ENCODE results near the gene PIEZO2.

PIEZO2 gene

DNA sequence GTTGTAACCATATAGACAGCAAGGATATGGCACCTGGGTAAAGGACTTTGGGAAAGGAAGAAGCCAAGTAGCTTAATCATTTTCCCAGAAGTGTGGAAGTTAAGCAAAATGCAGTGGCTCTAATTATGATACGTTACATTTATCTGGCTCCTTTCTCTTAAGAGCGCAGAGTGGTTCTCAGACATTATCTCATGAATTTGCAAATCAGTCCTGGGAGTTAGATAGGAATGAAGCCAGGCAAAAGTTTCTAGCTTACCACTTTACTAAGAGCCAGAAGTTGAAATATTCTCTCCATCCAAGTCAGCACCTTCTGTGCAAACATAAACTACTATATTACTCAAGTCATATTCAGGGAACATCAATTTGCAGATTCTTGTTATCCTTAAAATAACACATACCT, 10.9 kb upstream of the PIEZO2 start:
- Mint-ChIP-seq H3K36me3 (ENCODE audit: low read depth) (no peaks in the 10 kb centered on the region), H3K4me3 (no peak overlapping the region), H3K9me3 (no peaks in the 10 kb centered on the region), H3K27ac (no peak overlapping the region), H3K4me1 (ENCODE audit: low read depth) (no peaks in the 10 kb centered on the region), H3K27me3 (peaks cover 9% of the 10 kb centered on the region)

DNA sequence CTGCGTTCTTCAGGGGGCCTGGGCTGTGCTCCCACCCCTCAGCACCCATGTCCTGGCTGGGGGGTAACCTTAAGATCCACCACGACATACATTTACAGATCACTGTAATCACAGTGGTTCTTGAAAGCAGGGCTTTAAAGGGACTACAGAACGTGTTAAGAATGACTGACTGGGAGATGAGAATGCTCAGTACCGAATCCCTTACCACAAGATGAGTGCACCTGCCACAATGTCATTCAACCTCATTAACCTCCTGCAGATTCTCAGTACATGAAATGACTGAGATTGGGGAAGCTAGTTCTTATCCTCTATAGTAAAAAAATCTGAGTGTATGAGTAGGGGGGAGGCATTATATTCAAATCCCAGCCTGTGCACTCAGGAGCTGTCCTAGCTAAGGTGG, 10.5 kb upstream of the PIEZO2 start:
- Mint-ChIP-seq H3K27me3 (peaks cover 9% of the 10 kb centered on the region), H3K27ac (no peak overlapping the region), H3K9me3 (no peaks in the 10 kb centered on the region), H3K36me3 (ENCODE audit: low read depth) (no peaks in the 10 kb centered on the region), H3K4me1 (ENCODE audit: low read depth) (no peaks in the 10 kb centered on the region), H3K4me3 (no peak overlapping the region)

DNA sequence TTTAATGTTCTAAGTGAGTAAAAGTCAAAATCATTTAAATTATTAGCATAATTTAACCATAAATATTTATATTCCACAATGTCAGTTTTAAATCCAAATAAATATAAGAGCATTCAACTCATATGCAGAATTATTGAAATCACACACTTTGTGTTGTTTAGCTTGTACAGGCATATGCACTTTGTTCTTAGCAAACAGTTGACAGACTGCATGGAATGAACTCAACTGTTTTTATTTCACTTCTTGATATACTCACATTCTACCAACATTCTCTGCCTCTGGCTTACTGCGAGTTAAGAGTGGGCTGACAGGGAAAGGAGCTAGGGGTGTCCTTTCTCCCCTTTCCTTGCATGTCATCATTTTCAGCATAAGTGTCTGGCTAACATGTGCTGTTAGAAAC, 7.6 kb upstream of the PIEZO2 start:
- no peaks in the 10 kb centered on the region for H3K36me3 Mint-ChIP-seq (ENCODE audit: low read depth)

DNA sequence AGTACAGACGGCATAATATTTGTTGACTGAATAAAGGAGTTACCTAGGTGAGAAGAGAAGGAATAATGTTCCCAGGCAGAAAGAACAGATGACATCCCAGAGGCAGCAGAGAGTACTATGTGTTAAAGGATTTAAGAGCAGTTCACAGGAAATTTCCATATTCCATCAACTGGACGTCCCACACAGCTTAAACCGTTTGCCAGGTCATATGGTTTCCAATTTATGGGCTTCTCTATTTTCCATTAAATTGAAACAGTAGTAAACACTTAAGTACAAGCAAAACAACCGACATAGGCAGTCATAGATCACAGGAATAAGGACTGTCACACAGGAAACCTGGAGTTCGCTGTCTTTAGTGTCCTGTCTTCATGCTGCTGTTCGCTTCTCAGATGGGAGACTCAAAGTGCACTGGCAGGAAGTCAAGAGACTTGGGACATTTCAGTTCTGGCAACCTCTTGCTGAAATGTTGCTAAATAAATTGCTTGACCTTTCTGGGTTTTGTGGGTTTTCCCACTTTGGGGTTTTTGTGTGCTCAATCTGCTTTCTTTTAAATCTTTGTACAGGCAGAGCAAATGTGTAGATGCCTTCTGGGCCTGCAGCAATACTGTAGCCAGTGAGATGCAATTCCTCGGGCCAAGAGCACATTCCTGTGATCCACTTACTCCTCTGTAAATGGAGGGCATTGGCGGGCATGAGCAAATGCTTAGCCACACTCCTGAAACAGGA, 5.8 kb upstream of the PIEZO2 start:
- Mint-ChIP-seq H3K4me3 (no peak overlapping the region), H3K9me3 (no peaks in the 10 kb centered on the region)

More for the DNA sequence above, 7.6 kb upstream of the PIEZO2 start:
- Mint-ChIP-seq H3K27ac (no peak overlapping the region), H3K4me3 (no peak overlapping the region), H3K9me3 (no peaks in the 10 kb centered on the region), H3K27me3 (peaks cover 16% of the 10 kb centered on the region), H3K4me1 (ENCODE audit: low read depth) (no peaks in the 10 kb centered on the region)

DNA sequence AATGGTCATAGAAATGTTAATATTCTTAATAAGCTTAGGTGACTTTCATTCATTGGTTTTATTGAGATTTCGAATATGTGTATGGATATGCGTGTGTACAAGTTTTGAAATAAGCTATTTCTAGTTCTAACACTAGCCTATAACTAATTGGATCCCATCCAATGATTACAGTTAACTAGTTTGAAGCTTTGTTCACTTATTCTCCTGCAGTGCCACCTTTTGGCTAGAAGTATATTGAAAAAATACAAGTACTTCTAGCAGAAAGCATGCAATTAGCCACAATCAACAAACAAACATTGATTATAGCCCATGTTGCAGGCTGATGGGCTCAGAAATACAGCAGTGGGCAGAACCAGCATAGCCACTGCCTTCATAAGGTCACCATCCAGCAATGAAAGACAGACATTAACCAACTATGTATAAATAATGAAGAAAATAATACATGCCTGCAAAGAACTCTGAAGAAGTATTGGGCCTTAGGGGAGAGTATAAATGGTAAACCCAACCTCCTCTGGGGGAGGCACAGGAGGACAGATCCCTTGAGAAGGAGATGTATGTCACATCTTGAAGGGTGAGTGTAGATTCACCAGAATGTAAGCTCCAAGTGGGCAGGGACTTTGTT, 5.1 kb upstream of the PIEZO2 start:
- Mint-ChIP-seq H3K27me3 (peaks cover 29% of the 10 kb centered on the region), H3K4me3 (no peak overlapping the region), H3K9me3 (no peaks in the 10 kb centered on the region), H3K36me3 (ENCODE audit: low read depth) (no peaks in the 10 kb centered on the region), H3K27ac (no peak overlapping the region), H3K4me1 (ENCODE audit: low read depth) (no peaks in the 10 kb centered on the region)

More for the DNA sequence above, 5.8 kb upstream of the PIEZO2 start:
- Mint-ChIP-seq H3K27ac (no peak overlapping the region), H3K4me1 (ENCODE audit: low read depth) (no peaks in the 10 kb centered on the region), H3K27me3 (peaks cover 24% of the 10 kb centered on the region), H3K36me3 (ENCODE audit: low read depth) (no peaks in the 10 kb centered on the region)

DNA sequence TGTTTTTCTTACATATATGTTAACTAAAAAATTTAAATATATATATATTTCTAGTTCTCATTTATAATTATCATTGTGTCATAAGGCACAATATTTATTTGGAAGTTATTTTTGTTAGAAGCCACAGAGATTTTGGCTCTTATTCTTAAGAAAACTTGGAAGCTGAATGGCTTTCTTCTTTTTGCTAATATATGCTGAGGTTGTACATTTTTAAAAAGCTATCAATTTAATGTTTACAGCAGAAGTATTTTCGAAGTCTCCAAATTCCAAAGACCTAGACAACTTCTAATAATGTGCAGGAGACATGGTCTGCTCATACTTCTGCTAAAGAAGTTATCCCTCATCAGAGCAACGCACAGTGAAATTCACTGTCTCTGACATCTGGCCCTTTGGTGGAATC, 3.7 kb upstream of the PIEZO2 start:
- Mint-ChIP-seq H3K4me1 (ENCODE audit: low read depth) (no peaks in the 10 kb centered on the region), H3K27me3 (peaks cover 32% of the 10 kb centered on the region), H3K4me3 (no peak overlapping the region), H3K9me3 (no peaks in the 10 kb centered on the region), H3K36me3 (ENCODE audit: low read depth) (no peaks in the 10 kb centered on the region), H3K27ac (no peak overlapping the region)

DNA sequence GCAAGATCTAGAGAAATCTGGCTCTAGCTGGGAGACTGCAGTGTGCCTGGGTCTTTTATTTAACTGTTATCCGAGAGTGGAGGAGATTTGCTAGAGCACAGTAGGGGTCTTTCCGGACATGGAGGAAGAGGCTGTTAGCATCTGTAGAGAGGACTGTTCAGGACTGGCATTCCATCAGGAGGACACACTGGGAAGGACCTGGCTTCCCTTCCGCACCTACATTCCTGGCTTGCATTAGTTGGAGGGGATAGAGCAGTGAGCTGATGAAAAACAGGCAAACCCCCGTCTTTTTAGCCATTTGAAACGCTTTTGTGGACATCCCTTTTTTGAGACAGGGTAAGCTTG, 874 bp upstream of the PIEZO2 start:
- Mint-ChIP-seq H3K27me3 (peaks cover 52% of the 10 kb centered on the region), H3K36me3 (ENCODE audit: low read depth) (no peaks in the 10 kb centered on the region), H3K9me3 (no peaks in the 10 kb centered on the region), H3K27ac (no peak overlapping the region), H3K4me3 (no peak overlapping the region), H3K4me1 (ENCODE audit: low read depth) (no peaks in the 10 kb centered on the region)

DNA sequence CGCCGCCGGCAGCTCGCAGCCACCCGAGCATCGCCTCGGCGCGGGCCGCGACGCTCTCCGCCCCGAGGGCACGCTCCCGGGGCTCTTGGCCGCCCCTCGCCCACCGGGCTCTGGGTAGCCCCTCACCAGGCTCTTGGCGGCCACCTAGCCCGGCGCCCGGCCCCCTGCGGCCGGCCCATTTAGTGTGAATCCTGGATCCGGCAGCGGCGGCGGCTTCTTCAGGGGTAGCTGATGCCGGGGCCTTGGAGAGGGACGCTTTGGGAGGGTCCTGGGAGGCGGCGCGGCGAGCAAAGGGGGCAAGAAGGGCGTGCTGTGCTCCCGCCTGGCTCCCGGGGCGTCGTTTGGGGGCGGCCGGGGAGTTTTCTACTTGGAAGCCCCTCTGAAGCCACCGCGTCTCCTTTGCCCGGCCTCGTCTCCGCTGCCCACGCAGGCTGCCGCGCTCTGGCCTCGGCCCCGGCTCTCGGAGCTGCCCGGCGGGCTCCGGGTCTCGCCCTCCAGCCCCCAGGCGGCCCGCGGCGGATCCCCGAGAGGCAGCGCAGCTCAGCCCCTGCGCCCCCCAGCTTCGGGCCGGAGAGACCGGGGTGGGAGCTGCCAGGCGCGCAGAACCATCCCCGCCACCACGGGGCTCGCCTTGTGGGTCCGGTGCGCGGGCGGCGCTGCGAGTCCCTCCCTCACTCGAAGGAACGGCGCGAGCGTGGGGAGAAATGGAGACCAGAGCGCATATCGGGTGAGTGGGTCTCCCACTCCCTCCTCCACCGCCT, 509 bp downstream of the PIEZO2 start:
- H3K27me3 Mint-ChIP-seq = peaks cover 42% of the 10 kb centered on the region
- no peak overlapping the region for H3K27ac Mint-ChIP-seq
- H3K4me3 Mint-ChIP-seq = no peak overlapping the region
- no peaks in the 10 kb centered on the region for H3K9me3 Mint-ChIP-seq
- no peaks in the 10 kb centered on the region for H3K36me3 Mint-ChIP-seq (ENCODE audit: low read depth)
- H3K4me1 Mint-ChIP-seq (ENCODE audit: low read depth) = no peaks in the 10 kb centered on the region

DNA sequence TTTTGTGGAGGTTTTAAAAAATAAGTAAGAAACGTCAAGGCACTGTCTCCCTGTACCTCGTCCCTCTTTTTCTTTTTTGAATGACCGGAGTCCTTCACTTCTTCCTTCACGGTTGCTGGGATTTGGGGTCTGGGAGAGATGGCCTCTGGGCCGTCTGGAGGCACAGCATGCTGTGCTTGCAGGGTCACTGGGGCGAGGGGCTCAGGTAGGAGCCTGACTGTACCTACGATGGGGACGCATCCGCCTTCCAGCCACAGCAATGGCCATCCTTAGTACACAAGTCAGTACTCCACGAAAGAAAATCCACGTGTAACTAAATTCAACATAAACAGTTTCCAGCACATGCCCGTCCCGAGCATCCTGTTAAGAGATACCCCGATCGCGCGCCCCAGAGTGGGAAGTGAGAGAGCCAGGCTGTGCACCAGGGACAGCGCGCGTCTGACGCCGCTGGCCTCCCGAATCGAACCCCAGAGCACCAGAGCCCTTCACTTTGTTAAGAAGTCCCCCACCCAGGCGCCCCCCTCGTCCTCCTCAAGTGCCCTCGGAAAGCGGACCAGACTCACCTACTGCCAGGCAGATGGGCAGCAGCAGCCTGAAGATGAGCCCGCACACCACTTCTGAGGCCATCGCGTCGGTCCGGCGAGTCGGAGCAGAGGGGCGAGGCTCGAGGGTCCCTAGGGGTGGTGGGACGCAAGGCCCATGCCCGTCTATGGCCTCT, 1.2 kb downstream of the PIEZO2 start:
- no peaks in the 10 kb centered on the region for H3K4me1 Mint-ChIP-seq (ENCODE audit: low read depth)
- no peaks in the 10 kb centered on the region for H3K9me3 Mint-ChIP-seq
- H3K27me3 Mint-ChIP-seq = peaks cover 36% of the 10 kb centered on the region
- H3K4me3 Mint-ChIP-seq = no peak overlapping the region
- H3K27ac Mint-ChIP-seq = no peak overlapping the region
- no peaks in the 10 kb centered on the region for H3K36me3 Mint-ChIP-seq (ENCODE audit: low read depth)

DNA sequence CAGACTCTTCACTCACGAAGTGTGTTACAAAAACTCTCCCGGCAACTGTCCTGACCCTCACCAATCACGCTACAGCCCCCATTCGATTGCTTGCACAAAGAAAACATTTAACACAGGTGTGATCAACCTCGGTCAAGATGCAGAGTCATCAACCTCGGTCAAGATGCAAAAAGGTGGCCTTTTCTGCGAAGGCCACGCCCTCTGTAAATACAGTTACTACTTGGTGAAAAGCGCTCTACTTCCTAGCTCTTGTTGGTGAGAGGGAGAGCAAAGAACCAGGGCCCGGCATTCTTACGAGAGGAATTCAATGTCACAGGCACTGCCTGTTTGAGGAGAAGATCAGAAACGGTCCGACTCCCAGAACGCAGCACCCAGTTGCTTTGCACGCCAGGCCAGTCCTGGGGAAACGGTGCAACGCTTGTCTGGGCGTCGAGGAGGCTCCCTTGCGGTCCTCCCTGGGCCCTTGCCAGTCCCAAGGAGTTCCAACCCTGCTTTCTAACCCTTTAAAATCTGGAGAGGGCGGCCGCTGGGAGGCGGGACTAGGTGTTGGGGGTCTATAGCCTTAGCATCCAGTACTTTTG, 1.9 kb downstream of the PIEZO2 start:
- Mint-ChIP-seq H3K36me3 (ENCODE audit: low read depth) (no peaks in the 10 kb centered on the region), H3K27ac (no peak overlapping the region), H3K27me3 (peaks cover 36% of the 10 kb centered on the region), H3K4me1 (ENCODE audit: low read depth) (no peaks in the 10 kb centered on the region), H3K9me3 (no peaks in the 10 kb centered on the region), H3K4me3 (no peak overlapping the region)

DNA sequence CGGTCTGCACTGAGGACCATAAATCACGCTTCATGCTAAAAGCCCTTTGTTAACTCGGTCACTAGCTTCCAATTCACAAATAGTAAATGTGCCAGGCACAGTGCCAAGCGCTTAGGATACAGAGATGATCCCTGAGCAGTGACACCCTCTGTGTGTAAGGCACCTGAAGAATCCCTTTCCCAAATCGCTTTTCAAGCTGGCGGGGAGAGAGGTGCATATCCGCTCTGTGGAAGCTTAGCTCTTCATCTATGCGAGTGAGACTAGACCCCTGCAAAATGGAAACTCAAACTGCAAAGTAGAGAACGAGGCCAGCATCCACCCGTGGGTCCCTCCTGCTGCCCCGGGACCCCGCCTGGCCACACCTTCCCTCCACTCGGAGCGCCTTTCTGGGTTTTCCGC, 2.4 kb downstream of the PIEZO2 start:
- Mint-ChIP-seq H3K27ac (no peak overlapping the region), H3K9me3 (no peaks in the 10 kb centered on the region), H3K27me3 (peaks cover 36% of the 10 kb centered on the region), H3K4me3 (no peak overlapping the region), H3K36me3 (ENCODE audit: low read depth) (no peaks in the 10 kb centered on the region), H3K4me1 (ENCODE audit: low read depth) (no peaks in the 10 kb centered on the region)

DNA sequence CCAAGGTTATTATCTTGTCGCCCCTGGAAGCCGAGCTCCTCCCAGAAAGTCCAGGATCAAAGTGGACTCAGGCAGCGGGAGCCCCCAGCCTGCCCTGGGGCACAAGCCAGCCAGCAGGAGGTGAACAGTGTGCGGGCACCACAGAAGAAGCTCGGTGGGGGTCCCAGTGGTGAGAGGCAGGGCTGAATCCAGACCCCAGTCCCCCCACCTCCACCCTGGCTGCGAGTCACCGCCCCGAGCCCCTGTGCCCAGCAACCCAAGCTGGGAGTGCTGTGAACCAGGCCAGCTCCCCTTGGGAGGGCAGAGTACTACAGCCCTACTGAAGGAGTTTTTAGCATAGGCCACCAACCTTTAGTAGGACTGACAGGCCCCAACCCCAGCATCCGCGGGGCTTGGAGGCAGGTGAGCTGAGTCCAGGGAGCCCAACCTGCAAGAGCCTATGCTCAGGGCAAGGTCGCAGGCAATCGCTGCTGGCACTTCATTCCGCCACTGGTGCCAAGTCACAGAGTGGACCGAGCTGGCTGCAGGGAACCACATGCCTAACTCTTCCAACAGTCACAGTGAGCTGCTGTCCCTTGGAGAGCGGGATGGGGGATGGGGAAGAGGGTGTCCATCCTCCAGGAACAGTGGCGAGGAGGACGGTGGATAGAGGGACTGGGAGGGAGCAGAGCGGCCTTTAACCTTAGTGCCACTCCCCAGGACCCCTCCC, 3.0 kb downstream of the PIEZO2 start:
- Mint-ChIP-seq H3K4me3 (no peak overlapping the region), H3K27ac (no peak overlapping the region), H3K36me3 (ENCODE audit: low read depth) (no peaks in the 10 kb centered on the region), H3K27me3 (peaks cover 36% of the 10 kb centered on the region), H3K4me1 (ENCODE audit: low read depth) (no peaks in the 10 kb centered on the region), H3K9me3 (no peaks in the 10 kb centered on the region)

DNA sequence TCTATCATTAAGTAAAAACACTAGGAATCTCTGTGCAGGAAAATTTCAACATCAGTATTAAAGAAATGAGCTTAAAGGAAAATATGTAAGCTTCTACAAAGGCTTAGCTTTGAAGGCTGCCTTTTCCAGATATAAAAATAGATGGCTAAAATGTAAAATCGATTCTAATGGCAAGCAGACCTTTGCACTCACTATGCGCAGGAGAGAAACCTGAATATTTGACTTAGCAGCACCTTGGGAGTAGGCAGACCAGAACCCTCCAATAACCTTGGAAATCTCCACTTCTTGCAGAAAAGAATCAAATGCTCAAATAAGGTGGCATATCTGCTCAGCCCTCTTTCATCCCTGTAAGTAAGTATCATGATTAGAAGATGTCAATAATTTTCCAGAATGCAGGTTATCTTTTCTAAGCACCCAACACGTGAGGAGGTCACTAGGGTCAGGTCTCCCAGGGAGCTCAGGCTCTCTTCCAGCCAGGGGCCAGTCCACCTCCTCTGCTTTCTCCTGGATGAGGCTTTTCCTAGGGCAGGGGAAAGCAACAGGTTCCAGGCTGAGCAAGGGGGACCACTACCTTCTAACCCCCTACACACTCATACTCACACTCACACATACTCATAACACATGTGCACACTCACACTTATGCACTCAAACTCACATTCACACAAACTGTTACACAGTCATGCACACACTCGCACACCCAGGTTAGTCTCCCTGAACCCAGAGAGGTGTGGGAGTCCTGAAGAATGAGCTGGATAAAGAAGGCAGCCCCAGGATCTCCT, 3.8 kb downstream of the PIEZO2 start:
- Mint-ChIP-seq H3K27me3 (peaks cover 32% of the 10 kb centered on the region), H3K36me3 (ENCODE audit: low read depth) (no peaks in the 10 kb centered on the region)

DNA sequence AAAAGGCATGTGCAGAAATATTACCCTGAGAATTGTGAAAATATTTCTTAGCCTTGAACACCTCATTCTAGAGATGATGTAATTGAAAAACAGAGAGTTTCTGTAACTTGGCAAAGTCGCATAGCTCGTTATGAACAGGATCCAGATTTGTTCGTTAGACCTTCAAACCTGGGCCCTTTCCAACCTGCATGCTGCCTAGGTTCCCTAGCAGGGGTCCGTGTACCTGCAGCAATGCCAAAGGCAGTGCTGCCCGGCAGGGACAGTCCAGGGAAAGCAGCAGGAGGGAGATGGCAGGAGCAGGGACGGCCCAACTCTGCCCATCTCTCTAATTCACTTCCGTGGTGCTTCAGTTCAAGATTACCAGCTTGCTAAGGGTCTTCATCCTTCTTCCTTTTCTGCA, 12.0 kb downstream of the PIEZO2 start:
- Mint-ChIP-seq H3K9me3 (no peaks in the 10 kb centered on the region), H3K4me3 (no peak overlapping the region), H3K27ac (no peak overlapping the region), H3K36me3 (ENCODE audit: low read depth) (no peaks in the 10 kb centered on the region), H3K4me1 (ENCODE audit: low read depth) (no peaks in the 10 kb centered on the region), H3K27me3 (peaks cover 4% of the 10 kb centered on the region)

More for the DNA sequence above, 3.8 kb downstream of the PIEZO2 start:
- H3K4me1 Mint-ChIP-seq (ENCODE audit: low read depth) = no peaks in the 10 kb centered on the region
- H3K27ac Mint-ChIP-seq = no peak overlapping the region
- no peak overlapping the region for H3K4me3 Mint-ChIP-seq
- H3K9me3 Mint-ChIP-seq = no peaks in the 10 kb centered on the region

Data from stimulated activated naive CD8-positive, alpha-beta T cell treated with anti-CD3 and anti-CD28 coated beads, Interleukin-15, Interleukin-2, amounts not matched to agents 100 ng/mL and 50 ng/mL, for 24 hours (primary cell).